GM10248 (cell line): ENCODE data around the gene NDUFAB1.
A peak's percentile ranks its signal among the peaks of the same experiment; 100 is the strongest.

Experiments
- CTCF ChIA-PET: fragments of 300-600 bp; sonication (Branson Sonifier 250); formaldehyde crosslinking; extraction: SDS; loops from one replicate; lab custom pipeline; 2021; ENCODE audit warnings: antibody characterized with exemption; lab: Yijun Ruan, JAX
- POLR2A ChIA-PET: fragments of 350-650 bp; sonication (Branson Sonifier 250); formaldehyde crosslinking; extraction: SDS; loops from one replicate; lab custom pipeline; 2020; ENCODE audit warnings: antibody characterized with exemption; lab: Yijun Ruan, JAX
- DNase-seq: peaks from one replicate; pipeline ENCODE4 v3.0.0; 2012; ENCODE audit errors: extremely low spot score
- CTCF ChIP-seq: IDR thresholded peaks from 2 replicates; pipeline ENCODE4 v1.5.1; 2012; ENCODE audit warnings: mild to moderate bottlenecking, low read depth; ENCODE audit errors: extremely low read depth, missing control alignments, control extremely low read depth

Gene NDUFAB1

GRCh38 chr16:23577493-23577892 lies 18.6 kb downstream of the NDUFAB1 start:
- DNase-seq: no peak
- TF ChIP-seq CTCF: no peak
- POLR2A ChIA-PET: no interaction called here
- CTCF ChIA-PET: interaction anchor here (1.2 to 2.0 kb wide), 2 partner anchors 9 to 19 kb away, joined by 4 to 7 read pairs; partner anchors contain the start of gene NDUFAB1

GRCh38 chr16:23575834-23576233 lies 20.3 kb downstream of the NDUFAB1 start:
- no peak for TF ChIP-seq CTCF
- POLR2A ChIA-PET: no interaction called here
- DNase-seq: no peak
- CTCF ChIA-PET: interaction anchor here (1.2 to 1.4 kb wide), 2 partner anchors 17 to 21 kb away, joined by 3 read pairs; no protein-coding TSS in a partner anchor

- CTCF ChIA-PET: interaction anchor here (1.1 to 3.4 kb wide), 2 partner anchors 21 to 23 kb away, joined by 3 to 14 read pairs; no protein-coding TSS in a partner anchor
- no peak for DNase-seq
- TF ChIP-seq CTCF: no peak
- POLR2A ChIA-PET: interaction anchor here (0.6 kb wide), 1 partner anchor 226 kb away, joined by 3 read pairs; no protein-coding TSS in a partner anchor
Observed at GRCh38 chr16:23573817-23574216, 22.3 kb downstream of the NDUFAB1 start.

- no peak for DNase-seq
- POLR2A ChIA-PET: no interaction called here
- TF ChIP-seq CTCF: no peak
- CTCF ChIA-PET: interaction anchor here (3.4 to 5.2 kb wide), 2 partner anchors 13 to 25 kb away, joined by 14 to 34 read pairs; partner anchors contain the start of genes EARS2 and UBFD1
Observed at GRCh38 chr16:23572394-23572793, 23.7 kb downstream of the NDUFAB1 start.

GRCh38 chr16:23571895-23572294 lies 24.2 kb downstream of the NDUFAB1 start:
- CTCF ChIA-PET: interaction anchor here (3.4 to 5.2 kb wide), 2 partner anchors 13 to 25 kb away, joined by 14 to 34 read pairs; partner anchors contain the start of genes EARS2 and UBFD1
- DNase-seq: no peak
- POLR2A ChIA-PET: no interaction called here
- TF ChIP-seq CTCF: no peak

- peak; percentile 42 for DNase-seq
- POLR2A ChIA-PET: no interaction called here
- no peak for TF ChIP-seq CTCF
- CTCF ChIA-PET: interaction anchor here (3.4 to 5.2 kb wide), 2 partner anchors 12 to 26 kb away, joined by 14 to 34 read pairs; partner anchors contain the start of genes EARS2 and UBFD1
Observed at GRCh38 chr16:23570992-23571632, 25.0 kb downstream of the NDUFAB1 start.
